Osteocyte (in vitro differentiated cells): ENCODE results near the gene GSTM2. TPM values are rescaled to one million over a fixed set of nuclear protein-coding genes. Genes with fewer than 3 reads are reported as not detected.

Experiments used
- DNase-seq: peaks from one replicate; pipeline ENCODE4 v3.0.0; 2021; ENCODE audit warnings: mixed read lengths; ENCODE audit not compliant: unreplicated experiment; ENCODE audit errors: extremely low spot score
- H3K27ac Mint-ChIP-seq: one replicate; pipeline ENCODE4 v1.8.0; 2021; ENCODE audit warnings: mild to moderate bottlenecking, mixed read lengths; ENCODE audit not compliant: unreplicated experiment
- H3K27me3 Mint-ChIP-seq: one replicate; pipeline ENCODE4 v1.8.0; 2021; ENCODE audit warnings: mixed read lengths; ENCODE audit not compliant: unreplicated experiment
- H3K36me3 Mint-ChIP-seq: one replicate; pipeline ENCODE4 v1.8.0; 2021; ENCODE audit warnings: mixed read lengths; ENCODE audit not compliant: unreplicated experiment
- H3K4me1 Mint-ChIP-seq: one replicate; pipeline ENCODE4 v1.8.0; 2021; ENCODE audit warnings: mixed read lengths; ENCODE audit not compliant: unreplicated experiment
- H3K4me3 Mint-ChIP-seq: one replicate; pipeline ENCODE4 v1.8.0; 2021; ENCODE audit warnings: mild to moderate bottlenecking, moderate library complexity, mixed read lengths; ENCODE audit not compliant: unreplicated experiment
- H3K9me3 Mint-ChIP-seq: one replicate; pipeline ENCODE4 v1.8.0; 2021; ENCODE audit warnings: mixed read lengths; ENCODE audit not compliant: unreplicated experiment
- total RNA-seq: library from RNA; stranded (reverse); gene quantifications from 2 replicates; pipeline ENCODE4 v1.2.1, GENCODE V29; 2021
- TF ChIP-seq, protein P1 (sequence below): fragments of 200-600 bp; sonication (generic); IDR thresholded peaks from 2 replicates; pipeline ENCODE4 v1.5.0; 2021; ENCODE audit warnings: antibody characterized with exemption, mild to moderate bottlenecking, moderate library complexity

The GSTM2 gene
- total RNA-seq, 1 donor from 2014 or later: 39.0 TPM

DNA sequence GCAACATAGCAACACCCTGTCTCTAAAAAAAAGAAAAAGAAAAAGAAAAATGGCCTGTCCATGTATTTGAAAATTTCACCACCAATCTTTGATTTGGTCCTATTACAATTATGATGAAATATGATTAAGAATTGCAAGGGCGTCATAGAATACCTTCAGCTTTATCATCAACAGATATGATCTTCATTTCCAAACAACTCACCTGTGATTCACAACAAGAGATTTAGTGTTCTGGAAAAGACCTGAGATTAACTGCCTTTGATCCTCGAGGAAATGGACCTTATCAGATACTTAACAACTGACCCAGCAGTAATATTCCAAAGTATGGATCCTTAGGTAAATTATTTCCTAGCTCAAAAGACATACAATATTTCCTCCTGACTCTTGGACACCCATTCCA lies 15.5 kb upstream of the GSTM2 start:
- H3K4me3 Mint-ChIP-seq: no peak overlapping the region
- TF ChIP-seq, protein P1, sequence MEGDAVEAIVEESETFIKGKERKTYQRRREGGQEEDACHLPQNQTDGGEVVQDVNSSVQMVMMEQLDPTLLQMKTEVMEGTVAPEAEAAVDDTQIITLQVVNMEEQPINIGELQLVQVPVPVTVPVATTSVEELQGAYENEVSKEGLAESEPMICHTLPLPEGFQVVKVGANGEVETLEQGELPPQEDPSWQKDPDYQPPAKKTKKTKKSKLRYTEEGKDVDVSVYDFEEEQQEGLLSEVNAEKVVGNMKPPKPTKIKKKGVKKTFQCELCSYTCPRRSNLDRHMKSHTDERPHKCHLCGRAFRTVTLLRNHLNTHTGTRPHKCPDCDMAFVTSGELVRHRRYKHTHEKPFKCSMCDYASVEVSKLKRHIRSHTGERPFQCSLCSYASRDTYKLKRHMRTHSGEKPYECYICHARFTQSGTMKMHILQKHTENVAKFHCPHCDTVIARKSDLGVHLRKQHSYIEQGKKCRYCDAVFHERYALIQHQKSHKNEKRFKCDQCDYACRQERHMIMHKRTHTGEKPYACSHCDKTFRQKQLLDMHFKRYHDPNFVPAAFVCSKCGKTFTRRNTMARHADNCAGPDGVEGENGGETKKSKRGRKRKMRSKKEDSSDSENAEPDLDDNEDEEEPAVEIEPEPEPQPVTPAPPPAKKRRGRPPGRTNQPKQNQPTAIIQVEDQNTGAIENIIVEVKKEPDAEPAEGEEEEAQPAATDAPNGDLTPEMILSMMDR: no peak
- no peaks in the 10 kb centered on the region for H3K36me3 Mint-ChIP-seq
- no peak overlapping the region for H3K27ac Mint-ChIP-seq
- DNase-seq: no peak
- peaks cover 37% of the 10 kb centered on the region for H3K4me1 Mint-ChIP-seq
- H3K9me3 Mint-ChIP-seq: no peaks in the 10 kb centered on the region
- H3K27me3 Mint-ChIP-seq: peaks cover 2% of the 10 kb centered on the region

DNA sequence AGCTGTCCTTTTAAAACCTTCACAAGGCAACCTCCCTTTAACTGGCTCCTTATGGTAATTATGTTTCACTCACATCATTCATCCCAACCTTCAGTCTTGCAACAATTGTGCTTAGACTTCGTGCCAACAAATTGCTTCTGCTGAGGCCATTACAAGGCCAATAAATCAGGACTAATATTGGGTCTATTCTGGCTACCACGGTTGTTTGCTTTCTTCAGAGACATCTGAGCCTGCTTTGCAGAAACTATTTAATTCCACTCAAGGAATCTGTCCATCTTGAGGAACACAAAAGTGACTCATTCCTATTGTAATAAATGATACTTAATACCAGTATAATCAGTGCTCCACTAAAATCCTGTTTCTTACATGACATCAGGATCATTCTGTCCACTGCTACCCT lies 14.6 kb upstream of the GSTM2 start:
- Mint-ChIP-seq H3K9me3 (no peaks in the 10 kb centered on the region), H3K27ac (no peak overlapping the region), H3K4me3 (no peak overlapping the region), H3K36me3 (no peaks in the 10 kb centered on the region), H3K4me1 (peaks cover 37% of the 10 kb centered on the region), H3K27me3 (peaks cover 2% of the 10 kb centered on the region)
- TF ChIP-seq, protein P1: no peak
- no peak for DNase-seq

DNA sequence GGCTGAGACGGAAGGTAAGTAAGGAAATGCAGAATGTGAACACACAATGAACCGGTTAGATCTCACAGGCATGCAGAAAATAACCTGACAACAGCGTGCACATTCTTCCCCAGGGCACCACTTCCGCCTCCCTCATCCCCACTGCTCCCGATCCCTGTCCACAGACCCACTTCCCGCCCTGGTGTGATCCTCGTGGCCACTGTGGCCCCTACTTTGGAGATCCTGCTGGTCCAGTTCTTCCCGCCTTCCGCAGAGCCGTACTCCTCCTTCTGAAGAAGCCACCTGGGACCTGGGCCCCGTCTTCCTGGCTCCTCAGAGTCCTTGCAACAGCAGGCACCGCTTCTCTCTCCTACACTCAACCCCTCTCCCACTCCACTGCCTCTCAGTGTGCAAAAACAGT lies 13.3 kb upstream of the GSTM2 start:
- peaks cover 2% of the 10 kb centered on the region for H3K27me3 Mint-ChIP-seq
- no peak overlapping the region for H3K4me3 Mint-ChIP-seq
- DNase-seq: no peak
- peaks cover 6% of the 10 kb centered on the region for H3K36me3 Mint-ChIP-seq
- TF ChIP-seq, protein P1: no peak
- H3K27ac Mint-ChIP-seq: no peak overlapping the region
- peaks cover 35% of the 10 kb centered on the region for H3K4me1 Mint-ChIP-seq
- no peaks in the 10 kb centered on the region for H3K9me3 Mint-ChIP-seq

DNA sequence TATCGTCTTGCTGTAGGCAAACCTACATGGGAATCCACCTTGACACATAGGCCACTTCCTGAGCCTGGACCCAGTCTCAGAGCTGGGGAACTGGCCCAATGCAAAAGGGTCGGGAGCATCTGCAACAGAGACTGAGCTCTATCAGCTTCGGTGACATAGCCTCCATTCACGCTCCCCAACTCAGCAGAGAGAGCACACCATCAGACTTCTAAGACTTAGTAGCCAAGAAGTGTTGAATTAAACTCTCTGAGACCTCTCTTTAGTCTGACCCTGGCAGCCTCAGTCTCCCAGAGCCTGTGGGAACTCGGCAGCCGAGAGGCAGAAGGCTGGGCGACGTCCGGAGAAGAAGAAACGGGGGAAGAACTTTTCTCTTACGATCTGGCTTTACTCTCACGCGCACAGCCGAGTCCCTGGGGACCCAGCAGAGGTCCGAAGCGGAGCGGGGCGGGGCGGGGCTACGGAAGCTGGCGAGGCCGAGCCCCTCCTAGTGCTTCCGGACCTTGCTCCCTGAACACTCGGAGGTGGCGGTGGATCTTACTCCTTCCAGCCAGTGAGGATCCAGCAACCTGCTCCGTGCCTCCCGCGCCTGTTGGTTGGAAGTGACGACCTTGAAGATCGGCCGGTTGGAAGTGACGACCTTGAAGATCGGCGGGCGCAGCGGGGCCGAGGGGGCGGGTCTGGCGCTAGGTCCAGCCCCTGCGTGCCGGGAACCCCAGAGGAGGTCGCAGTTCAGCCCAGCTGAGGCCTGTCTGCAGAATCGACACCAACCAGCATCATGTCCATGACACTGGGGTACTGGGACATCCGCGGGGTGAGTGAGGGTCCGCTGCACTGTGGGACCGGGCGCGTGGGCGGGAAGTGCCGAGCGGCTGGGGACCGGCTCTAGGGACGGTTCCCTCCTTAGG lies 12.0 kb upstream of the GSTM2 start, which contains the start of gene GSTM4:
Gene GSTM4 (plus strand): TSS at position 485 of the 905 bp plus-strand sequence. CDS start 291 bp downstream, at position 776.
- H3K27me3 Mint-ChIP-seq: peaks cover 2% of the 10 kb centered on the region
- H3K9me3 Mint-ChIP-seq: no peaks in the 10 kb centered on the region
- peak within 1 kb of the TSS; percentile 94 for H3K27ac Mint-ChIP-seq
- H3K4me3 Mint-ChIP-seq: peak within 1 kb of the TSS; percentile 89
- peak; percentile 93 for DNase-seq
- H3K36me3 Mint-ChIP-seq: peaks cover 12% of the 10 kb centered on the region
- TF ChIP-seq, protein P1: no peak
- peaks cover 25% of the 10 kb centered on the region for H3K4me1 Mint-ChIP-seq

DNA sequence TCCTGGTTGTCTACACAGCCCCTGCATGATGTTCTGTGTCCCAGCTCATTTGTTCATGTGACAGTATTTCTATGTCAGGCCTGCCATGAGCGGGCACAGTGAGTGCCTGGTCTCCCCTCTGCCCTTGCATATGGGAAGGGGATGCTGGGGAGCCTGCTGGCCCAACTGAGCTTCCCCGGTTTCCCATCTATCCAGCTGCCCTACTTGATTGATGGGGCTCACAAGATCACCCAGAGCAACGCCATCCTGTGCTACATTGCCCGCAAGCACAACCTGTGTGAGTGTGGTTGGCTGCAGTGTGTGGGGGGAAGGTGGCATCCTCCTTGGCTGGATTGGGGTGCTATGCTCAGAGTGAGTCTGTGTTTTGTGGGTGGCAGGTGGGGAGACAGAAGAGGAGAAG lies 10.5 kb upstream of the GSTM2 start:
- no peak for DNase-seq
- H3K4me3 Mint-ChIP-seq: no peak overlapping the region
- no peaks in the 10 kb centered on the region for H3K9me3 Mint-ChIP-seq
- H3K4me1 Mint-ChIP-seq: peaks cover 20% of the 10 kb centered on the region
- TF ChIP-seq, protein P1: no peak
- H3K27ac Mint-ChIP-seq: no peak overlapping the region
- H3K36me3 Mint-ChIP-seq: peaks cover 20% of the 10 kb centered on the region
- H3K27me3 Mint-ChIP-seq: no peaks in the 10 kb centered on the region
